Fibroblast of lung (primary cell): ENCODE data around the gene FAM8A1. TPM values are rescaled to one million over a fixed set of nuclear protein-coding genes. Genes with fewer than 3 reads are reported as not detected.
A peak's percentile ranks its signal among the peaks of the same experiment; 100 is the strongest.

Source experiments
- DNase-seq, 2 donors: peaks; one replicate each; pipeline versions ENCODE4 v3.0.0 to v3.0.0-alpha.2; 2010; ENCODE audit warnings: low read depth in 2 of 2
- H2AFZ ChIP-seq: 2 replicates; pipeline ENCODE4 v1.5.1; 2012; ENCODE audit warnings: low read length, control low read depth, inconsistent platforms
- H3K27ac ChIP-seq: 2 replicates; pipeline ENCODE4 v1.5.1; 2011; ENCODE audit warnings: low read length, control low read depth; ENCODE audit not compliant: insufficient read depth
- H3K27me3 ChIP-seq: 2 replicates; pipeline ENCODE4 v1.5.1; 2011; ENCODE audit warnings: mild to moderate bottlenecking, low read length; ENCODE audit not compliant: control insufficient read depth, insufficient read depth
- H3K36me3 ChIP-seq: 2 replicates; pipeline ENCODE4 v1.5.1; 2011; ENCODE audit warnings: low read length; ENCODE audit not compliant: control insufficient read depth, insufficient read depth
- H3K4me1 ChIP-seq: 2 replicates; pipeline ENCODE4 v1.5.1; 2011; ENCODE audit warnings: low read length; ENCODE audit not compliant: control insufficient read depth, insufficient read depth; ENCODE audit errors: extremely low read depth
- H3K4me2 ChIP-seq: 2 replicates; pipeline ENCODE4 v1.5.1; 2011; ENCODE audit warnings: low read length, control low read depth; ENCODE audit not compliant: insufficient read depth; ENCODE audit errors: extremely low read depth
- H3K4me3 ChIP-seq, 4 experiments: fragments of 200-600 bp in 1 of 4; sonication (generic) in 1 of 4; replicated peaks in 1 of 4; 2 replicates each; pipeline ENCODE4 v1.5.1; 2011 to 2016; ENCODE audit warnings: low read length in 4 of 4, low read depth in 3 of 4, mild to moderate bottlenecking in 3 of 4, control low read depth in 2 of 4, inconsistent platforms in 1 of 4, mixed read lengths in 1 of 4; ENCODE audit not compliant: insufficient read depth in 1 of 4; ENCODE audit errors: control extremely low read depth in 1 of 4
- H3K79me2 ChIP-seq: 2 replicates; pipeline ENCODE4 v1.5.1; 2012; ENCODE audit warnings: mild to moderate bottlenecking, low read length, inconsistent platforms; ENCODE audit not compliant: control insufficient read depth, insufficient read depth
- H3K9ac ChIP-seq: 2 replicates; pipeline ENCODE4 v1.5.1; 2011; ENCODE audit warnings: mild to moderate bottlenecking, low read length, control low read depth; ENCODE audit not compliant: insufficient read depth
- H3K9me3 ChIP-seq: 2 replicates; pipeline ENCODE4 v1.5.1; 2012; ENCODE audit warnings: low read depth, low read length; ENCODE audit not compliant: control insufficient read depth, insufficient read depth
- H4K20me1 ChIP-seq: 2 replicates; pipeline ENCODE4 v1.5.1; 2011; ENCODE audit warnings: low read length; ENCODE audit not compliant: control insufficient read depth, insufficient read depth; ENCODE audit errors: extremely low read depth
- CTCF ChIP-seq, 2 donors: IDR thresholded peaks in 1 of 2; conservative IDR thresholded peaks in 1 of 2; 1 replicate in 1 of 2; 2 replicates in 1 of 2; pipeline ENCODE4 v1.5.1; 2011 to 2012; ENCODE audit warnings: low read length in 2 of 2, control low read depth in 1 of 2, inconsistent platforms in 1 of 2, low read depth in 1 of 2, mild to moderate bottlenecking in 1 of 2
- EZH2 ChIP-seq: IDR thresholded peaks from 2 replicates; pipeline ENCODE4 v1.5.1; 2012; ENCODE audit warnings: low read length, control low read depth, mild to moderate bottlenecking; ENCODE audit errors: missing control alignments
- polyA plus RNA-seq, 2 donors: library from polyadenylated mRNA; depleted of rRNA in 1 of 2; stranded (reverse) in 1 of 2; unstranded in 1 of 2; fragments of >200 nt; gene quantifications; 2 replicates each; pipeline ENCODE4 v1.2.1, GENCODE V29; 2011 to 2012; ENCODE audit warnings: missing spikeins in 1 of 2
- total RNA-seq: library from RNA; depleted of rRNA; stranded (reverse); fragments of >200 nt; gene quantifications from 2 replicates; pipeline ENCODE4 v1.2.1, GENCODE V29; 2014

FAM8A1 gene
- total and polyA plus RNA-seq, 2 donors (not counting 1 experiment from before 2014, with no cell fraction given): 19.8 to 28.1 TPM

DNA sequence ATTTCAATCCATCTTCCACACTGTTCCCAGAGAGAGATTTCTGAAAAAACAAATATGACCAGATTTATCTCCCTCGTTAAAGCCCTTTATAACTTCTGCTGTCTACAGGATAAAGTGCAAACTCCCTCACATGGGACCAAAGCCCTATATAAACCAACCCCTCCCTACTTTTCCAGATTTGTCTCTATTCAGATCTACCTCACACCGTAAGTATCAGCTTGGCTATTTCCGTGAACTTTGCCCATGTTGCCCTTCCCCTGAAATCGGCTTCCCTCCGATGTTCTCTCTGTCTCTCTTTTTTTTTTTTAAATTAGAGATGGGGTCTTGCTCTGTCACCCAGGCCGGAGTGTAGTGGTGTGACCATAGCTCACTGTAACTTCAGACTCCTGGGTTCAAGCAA is 12.1 kb upstream of the FAM8A1 start:
- TF ChIP-seq CTCF (conservative IDR thresholded peaks at IDR 0.05 in 1 of 2, IDR thresholded peaks at IDR 0.05 in 1 of 2; ENCODE audit: low read depth in 1 of 2, low read length in 2 of 2) (no peak), EZH2 (no peak)
- H2AFZ ChIP-seq: no peak overlapping the region
- DNase-seq: no peak
- H4K20me1 ChIP-seq: no peaks in the 10 kb centered on the region
- no peaks in the 10 kb centered on the region for H3K9me3 ChIP-seq
- no peak overlapping the region for H3K4me3 ChIP-seq
- H3K79me2 ChIP-seq: no peaks in the 10 kb centered on the region
- H3K4me2 ChIP-seq: no peak overlapping the region
- H3K36me3 ChIP-seq: no peaks in the 10 kb centered on the region
- no peak overlapping the region for H3K27ac ChIP-seq
- no peaks in the 10 kb centered on the region for H3K27me3 ChIP-seq
- H3K4me1 ChIP-seq: no peaks in the 10 kb centered on the region
- H3K9ac ChIP-seq: no peak overlapping the region

- Histone ChIP-seq H4K20me1 (no peaks in the 10 kb centered on the region), H3K9me3 (no peaks in the 10 kb centered on the region), H3K4me1 (no peaks in the 10 kb centered on the region), H3K4me3 (no peak overlapping the region), H3K27ac (no peak overlapping the region), H3K27me3 (no peaks in the 10 kb centered on the region), H3K4me2 (no peak overlapping the region), H2AFZ (no peak overlapping the region), H3K79me2 (no peaks in the 10 kb centered on the region), H3K9ac (no peak overlapping the region), H3K36me3 (no peaks in the 10 kb centered on the region)
- peak; percentile 66 to 97 for DNase-seq
- TF ChIP-seq EZH2: no peak
- no peak for TF ChIP-seq CTCF (conservative IDR thresholded peaks at IDR 0.05 in 1 of 2, IDR thresholded peaks at IDR 0.05 in 1 of 2; ENCODE audit: low read depth in 1 of 2, low read length in 2 of 2)
These were observed 10.6 kb upstream of the FAM8A1 start for GRCh38 chr6:17589406-17590096.

- no peaks in the 10 kb centered on the region for H3K79me2 ChIP-seq
- H3K9me3 ChIP-seq: no peaks in the 10 kb centered on the region
- H3K27ac ChIP-seq: no peak overlapping the region
- no peak overlapping the region for H3K4me2 ChIP-seq
- H3K9ac ChIP-seq: no peak overlapping the region
- no peak overlapping the region for H2AFZ ChIP-seq
- no peak overlapping the region for H3K4me3 ChIP-seq
- H4K20me1 ChIP-seq: no peaks in the 10 kb centered on the region
- H3K27me3 ChIP-seq: no peaks in the 10 kb centered on the region
- H3K36me3 ChIP-seq: no peaks in the 10 kb centered on the region
- DNase-seq: no peak
- TF ChIP-seq CTCF (conservative IDR thresholded peaks at IDR 0.05 in 1 of 2, IDR thresholded peaks at IDR 0.05 in 1 of 2; ENCODE audit: low read depth in 1 of 2, low read length in 2 of 2) (no peak), EZH2 (no peak)
- H3K4me1 ChIP-seq: no peaks in the 10 kb centered on the region
These were observed 8.8 kb upstream of the FAM8A1 start for GRCh38 chr6:17591287-17591686.
